Measurements from ENCODE around the gene PLXNB2.
A peak's percentile ranks its signal among the peaks of the same experiment; 100 is the strongest.
"Not testable (repeated sequence)": the region's sequence is repeated elsewhere in the genome, so short reads cannot be mapped to it uniquely, and the experiment has no call there.

The PLXNB2 gene

GRCh38 chr22:50306753-50307749, at the start of gene PLXNB2:
Gene PLXNB2 (minus strand): TSS chr22:50307646. CDS start chr22:50290584, 17,062 bp downstream.
- DNase-seq (ENCODE audit: low read depth, low spot score), result no peak

GRCh38 chr22:50357222-50357621, 49.8 kb upstream of the PLXNB2 start:
- no peak for DNase-seq (ENCODE audit: low read depth, low spot score)

- no peak for DNase-seq (ENCODE audit: low read depth, low spot score)
Observed at GRCh38 chr22:50356186-50356585, 48.7 kb upstream of the PLXNB2 start.

- DNase-seq (ENCODE audit: low read depth, low spot score), result no peak
Observed at GRCh38 chr22:50348058-50348457, 40.6 kb upstream of the PLXNB2 start.

- no peak for DNase-seq (ENCODE audit: low read depth, low spot score)
Observed at GRCh38 chr22:50347157-50347556, 39.7 kb upstream of the PLXNB2 start.

GRCh38 chr22:50346470-50346869, 39.0 kb upstream of the PLXNB2 start:
- no peak for DNase-seq (ENCODE audit: low read depth, low spot score)

- DNase-seq (ENCODE audit: low read depth, low spot score), result no peak
Observed at GRCh38 chr22:50343541-50343935, 36.1 kb upstream of the PLXNB2 start.

GRCh38 chr22:50342651-50343540, 35.5 kb upstream of the PLXNB2 start, which contains the start of gene PPP6R2:
Gene PPP6R2 (plus strand): TSS chr22:50343327. CDS start chr22:50393909, 50,582 bp downstream.
- no peak for DNase-seq (ENCODE audit: low read depth, low spot score)

GRCh38 chr22:50341977-50342650, 34.7 kb upstream of the PLXNB2 start:
- peak; percentile 52 for DNase-seq (ENCODE audit: low read depth, low spot score)

GRCh38 chr22:50339945-50340879, 32.8 kb upstream of the PLXNB2 start:
- DNase-seq (ENCODE audit: low read depth, low spot score), result no peak

- DNase-seq (ENCODE audit: low read depth, low spot score), result no peak
Observed at GRCh38 chr22:50338860-50339462, 31.5 kb upstream of the PLXNB2 start.

GRCh38 chr22:50338042-50338573, 30.7 kb upstream of the PLXNB2 start:
- DNase-seq (ENCODE audit: low read depth, low spot score), result no peak

- no peak for DNase-seq (ENCODE audit: low read depth, low spot score)
Observed at GRCh38 chr22:50337262-50338041, 30.0 kb upstream of the PLXNB2 start.

- DNase-seq (ENCODE audit: low read depth, low spot score), result not testable (repeated sequence)
Observed at GRCh38 chr22:50334433-50334832, 27.0 kb upstream of the PLXNB2 start.

GRCh38 chr22:50329236-50329635, 21.8 kb upstream of the PLXNB2 start:
- DNase-seq (ENCODE audit: low read depth, low spot score), result no peak

GRCh38 chr22:50327711-50328019, 20.2 kb upstream of the PLXNB2 start:
- DNase-seq (ENCODE audit: low read depth, low spot score), result no peak

- DNase-seq (ENCODE audit: low read depth, low spot score), result no peak
Observed at GRCh38 chr22:50326956-50327710, 19.7 kb upstream of the PLXNB2 start, which contains the start of gene DENND6B. Gene DENND6B (minus strand): TSS chr22:50327012. CDS start chr22:50326988, 24 bp downstream.
